SK-N-SH (cell line): ENCODE measurements around the gene SF3A2.

ENCODE experiments used
- ELF1 ChIP-seq: IDR thresholded peaks from 2 replicates; pipeline ENCODE4 v1.4.0; 2012
- EP300 ChIP-seq, 2 experiments: IDR thresholded peaks; 2 replicates each; pipeline versions ENCODE4 v1.4.0 to v1.6.1; 2012; ENCODE audit warnings: borderline replicate concordance in 1 of 2, low read depth in 1 of 2, low read length in 1 of 2
- MXI1 ChIP-seq: IDR thresholded peaks from 2 replicates; pipeline ENCODE4 v1.6.1; 2012; ENCODE audit warnings: mild to moderate bottlenecking, low read depth, low read length, improper control_type of control experiment
- SIN3A ChIP-seq: IDR thresholded peaks from 2 replicates; pipeline ENCODE4 v1.6.1; 2012; ENCODE audit warnings: low read depth, mild to moderate bottlenecking, low read length, moderate library complexity, borderline replicate concordance
- SMC3 ChIP-seq: IDR thresholded peaks from 2 replicates; pipeline ENCODE4 v1.6.1; 2012; ENCODE audit warnings: low read depth, low read length, improper control_type of control experiment
- TAF1 ChIP-seq: IDR thresholded peaks from 2 replicates; pipeline ENCODE4 v1.6.1; 2012; ENCODE audit warnings: low read depth, mild to moderate bottlenecking, low read length, moderate library complexity, borderline replicate concordance
- TF ChIP-seq, protein P1 (sequence below): IDR thresholded peaks from 2 replicates; pipeline ENCODE4 v1.4.0; 2012; ENCODE audit warnings: low read depth
- TF ChIP-seq, protein P2 (sequence below): fragments of 200-600 bp; sonication (generic); IDR thresholded peaks from 2 replicates; pipeline ENCODE4 v1.6.1; 2017; ENCODE audit warnings: antibody characterized with exemption, mild to moderate bottlenecking, moderate library complexity
- TF ChIP-seq, protein P3 (sequence below): IDR thresholded peaks from 2 replicates; pipeline ENCODE4 v1.6.1; 2012; ENCODE audit warnings: mild to moderate bottlenecking, low read depth, low read length, moderate library complexity

DNA sequence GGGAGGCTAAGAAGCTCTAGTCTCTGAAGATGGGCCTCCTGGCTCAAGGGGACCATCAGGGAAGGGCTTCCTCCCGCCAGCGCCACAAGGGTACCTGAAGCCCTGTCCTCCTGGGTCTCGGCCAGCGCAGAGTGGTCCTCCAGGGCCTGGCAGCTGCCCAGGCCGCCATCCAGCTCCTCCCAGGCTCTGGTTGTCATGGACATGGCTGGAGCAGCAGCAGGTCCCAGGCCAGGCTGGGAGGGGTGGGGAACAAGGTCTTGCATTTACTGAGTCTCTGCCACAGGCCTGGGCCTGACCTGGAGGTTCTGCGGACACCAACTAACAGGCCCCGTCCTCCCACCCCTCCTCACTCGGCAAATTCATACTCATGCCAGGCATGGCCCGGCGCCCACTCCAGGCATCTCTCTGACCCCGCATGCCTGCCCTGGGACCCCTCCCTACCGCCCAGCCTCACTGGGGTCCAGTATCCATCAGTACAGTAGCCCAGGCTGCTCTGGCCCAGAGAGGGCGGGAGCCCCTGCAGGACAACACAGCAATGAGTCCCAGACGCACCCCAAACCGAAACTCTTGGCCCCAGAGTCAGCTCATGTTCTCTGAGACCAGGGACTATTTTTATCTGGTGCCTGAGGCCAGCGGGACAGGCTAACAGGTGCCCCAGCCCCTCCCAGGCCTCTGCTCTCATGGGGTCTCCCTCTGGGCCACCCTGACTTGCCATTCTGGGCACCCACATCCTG, 18.7 kb downstream of the SF3A2 start:
- no peak for TF ChIP-seq ELF1
- TF ChIP-seq, protein P1, sequence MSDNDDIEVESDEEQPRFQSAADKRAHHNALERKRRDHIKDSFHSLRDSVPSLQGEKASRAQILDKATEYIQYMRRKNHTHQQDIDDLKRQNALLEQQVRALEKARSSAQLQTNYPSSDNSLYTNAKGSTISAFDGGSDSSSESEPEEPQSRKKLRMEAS, result no peak
- TF ChIP-seq, protein P2, sequence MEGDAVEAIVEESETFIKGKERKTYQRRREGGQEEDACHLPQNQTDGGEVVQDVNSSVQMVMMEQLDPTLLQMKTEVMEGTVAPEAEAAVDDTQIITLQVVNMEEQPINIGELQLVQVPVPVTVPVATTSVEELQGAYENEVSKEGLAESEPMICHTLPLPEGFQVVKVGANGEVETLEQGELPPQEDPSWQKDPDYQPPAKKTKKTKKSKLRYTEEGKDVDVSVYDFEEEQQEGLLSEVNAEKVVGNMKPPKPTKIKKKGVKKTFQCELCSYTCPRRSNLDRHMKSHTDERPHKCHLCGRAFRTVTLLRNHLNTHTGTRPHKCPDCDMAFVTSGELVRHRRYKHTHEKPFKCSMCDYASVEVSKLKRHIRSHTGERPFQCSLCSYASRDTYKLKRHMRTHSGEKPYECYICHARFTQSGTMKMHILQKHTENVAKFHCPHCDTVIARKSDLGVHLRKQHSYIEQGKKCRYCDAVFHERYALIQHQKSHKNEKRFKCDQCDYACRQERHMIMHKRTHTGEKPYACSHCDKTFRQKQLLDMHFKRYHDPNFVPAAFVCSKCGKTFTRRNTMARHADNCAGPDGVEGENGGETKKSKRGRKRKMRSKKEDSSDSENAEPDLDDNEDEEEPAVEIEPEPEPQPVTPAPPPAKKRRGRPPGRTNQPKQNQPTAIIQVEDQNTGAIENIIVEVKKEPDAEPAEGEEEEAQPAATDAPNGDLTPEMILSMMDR, result no peak
- TF ChIP-seq, protein P3, sequence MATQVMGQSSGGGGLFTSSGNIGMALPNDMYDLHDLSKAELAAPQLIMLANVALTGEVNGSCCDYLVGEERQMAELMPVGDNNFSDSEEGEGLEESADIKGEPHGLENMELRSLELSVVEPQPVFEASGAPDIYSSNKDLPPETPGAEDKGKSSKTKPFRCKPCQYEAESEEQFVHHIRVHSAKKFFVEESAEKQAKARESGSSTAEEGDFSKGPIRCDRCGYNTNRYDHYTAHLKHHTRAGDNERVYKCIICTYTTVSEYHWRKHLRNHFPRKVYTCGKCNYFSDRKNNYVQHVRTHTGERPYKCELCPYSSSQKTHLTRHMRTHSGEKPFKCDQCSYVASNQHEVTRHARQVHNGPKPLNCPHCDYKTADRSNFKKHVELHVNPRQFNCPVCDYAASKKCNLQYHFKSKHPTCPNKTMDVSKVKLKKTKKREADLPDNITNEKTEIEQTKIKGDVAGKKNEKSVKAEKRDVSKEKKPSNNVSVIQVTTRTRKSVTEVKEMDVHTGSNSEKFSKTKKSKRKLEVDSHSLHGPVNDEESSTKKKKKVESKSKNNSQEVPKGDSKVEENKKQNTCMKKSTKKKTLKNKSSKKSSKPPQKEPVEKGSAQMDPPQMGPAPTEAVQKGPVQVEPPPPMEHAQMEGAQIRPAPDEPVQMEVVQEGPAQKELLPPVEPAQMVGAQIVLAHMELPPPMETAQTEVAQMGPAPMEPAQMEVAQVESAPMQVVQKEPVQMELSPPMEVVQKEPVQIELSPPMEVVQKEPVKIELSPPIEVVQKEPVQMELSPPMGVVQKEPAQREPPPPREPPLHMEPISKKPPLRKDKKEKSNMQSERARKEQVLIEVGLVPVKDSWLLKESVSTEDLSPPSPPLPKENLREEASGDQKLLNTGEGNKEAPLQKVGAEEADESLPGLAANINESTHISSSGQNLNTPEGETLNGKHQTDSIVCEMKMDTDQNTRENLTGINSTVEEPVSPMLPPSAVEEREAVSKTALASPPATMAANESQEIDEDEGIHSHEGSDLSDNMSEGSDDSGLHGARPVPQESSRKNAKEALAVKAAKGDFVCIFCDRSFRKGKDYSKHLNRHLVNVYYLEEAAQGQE, result no peak
- no peak for TF ChIP-seq SIN3A
- no peak for TF ChIP-seq SMC3
- no peak for TF ChIP-seq MXI1
- TF ChIP-seq EP300 (IDR thresholded peaks at IDR 0.05; ENCODE audit: borderline replicate concordance in 1 of 2, low read depth in 1 of 2, low read length in 1 of 2), result no peak
- no peak for TF ChIP-seq TAF1
